Measurements from ENCODE around the gene AOPEP. TPM values are rescaled to one million over a fixed set of nuclear protein-coding genes. Genes with fewer than 3 reads are reported as not detected.

Gene AOPEP
- total RNA-seq, 1 experiment from 2014 or later: 55.5 TPM

DNA sequence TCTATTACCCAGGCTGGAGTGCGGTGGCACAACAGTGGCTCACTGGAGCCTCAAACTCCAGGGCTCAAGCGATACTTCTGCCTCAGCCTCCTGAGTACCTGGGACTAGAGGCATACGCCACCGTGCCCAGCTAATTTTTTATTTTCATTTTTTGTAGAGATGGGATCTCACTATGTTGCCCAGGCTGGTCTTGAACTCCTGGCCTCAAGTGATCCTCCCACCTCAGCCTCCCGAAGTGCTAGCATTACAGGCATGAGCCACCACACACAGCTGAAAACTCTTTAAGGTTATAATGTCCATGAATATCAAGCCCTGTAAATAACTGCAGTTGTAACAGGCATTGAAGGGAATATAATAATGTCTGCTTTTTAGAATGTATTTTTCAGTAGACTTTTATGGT, 271.2 kb downstream of the AOPEP start:
- in situ Hi-C loops (cut with HindIII; ENCODE audit: low pct_unique_long_range_greater_than_20kb, low sequenced_read_pairs): no loop called here
- DNase-seq (ENCODE audit: low read depth): no peak

GRCh38 chr9:94999832-95000231, 273.3 kb downstream of the AOPEP start:
- in situ Hi-C loops (cut with HindIII; ENCODE audit: low pct_unique_long_range_greater_than_20kb, low sequenced_read_pairs): no loop called here
- no peak for DNase-seq (ENCODE audit: low read depth)

DNA sequence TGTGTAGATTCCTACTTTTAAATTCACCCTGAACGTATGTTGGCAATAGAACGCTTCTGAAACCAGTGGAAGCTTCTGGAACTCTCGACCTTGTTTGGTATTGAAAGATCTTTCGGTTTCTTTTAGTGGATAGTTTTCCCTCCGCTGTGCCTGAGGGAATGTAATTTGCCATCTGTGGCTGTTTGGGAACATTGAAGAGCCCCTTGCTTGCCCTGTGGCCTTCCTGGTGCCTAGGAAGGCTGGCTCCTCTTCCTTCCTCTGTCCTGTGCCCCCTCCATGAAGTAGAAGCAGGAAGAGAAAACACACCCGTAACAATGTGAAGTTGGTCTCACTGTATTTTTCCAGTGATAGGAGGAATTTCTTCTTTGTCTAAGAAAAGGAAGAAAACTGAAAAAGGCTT, 274.3 kb downstream of the AOPEP start:
- in situ Hi-C loops (cut with HindIII; ENCODE audit: low pct_unique_long_range_greater_than_20kb, low sequenced_read_pairs): no loop called here
- DNase-seq (ENCODE audit: low read depth): no peak

DNA sequence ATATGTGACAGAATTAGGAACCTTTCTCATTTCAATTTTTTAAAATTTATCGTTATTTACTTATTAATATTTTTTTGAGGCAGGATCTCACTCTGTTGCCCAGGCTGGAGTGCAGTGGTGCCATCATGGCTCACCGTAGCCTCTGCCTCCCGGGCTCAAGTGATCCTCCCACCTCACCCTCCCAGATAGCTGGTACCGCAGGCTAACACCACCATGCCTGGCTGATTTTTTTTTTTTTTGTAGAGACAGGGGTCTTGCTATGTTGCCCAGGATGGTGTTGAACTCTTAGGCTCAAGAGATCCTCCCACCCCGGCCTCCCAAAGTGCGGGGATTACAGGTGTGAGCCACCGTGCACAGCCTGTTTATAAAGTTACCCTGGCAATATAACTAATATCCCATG, 275.2 kb downstream of the AOPEP start:
- no peak for DNase-seq (ENCODE audit: low read depth)
- in situ Hi-C loops (cut with HindIII; ENCODE audit: low pct_unique_long_range_greater_than_20kb, low sequenced_read_pairs): no loop called here

DNA sequence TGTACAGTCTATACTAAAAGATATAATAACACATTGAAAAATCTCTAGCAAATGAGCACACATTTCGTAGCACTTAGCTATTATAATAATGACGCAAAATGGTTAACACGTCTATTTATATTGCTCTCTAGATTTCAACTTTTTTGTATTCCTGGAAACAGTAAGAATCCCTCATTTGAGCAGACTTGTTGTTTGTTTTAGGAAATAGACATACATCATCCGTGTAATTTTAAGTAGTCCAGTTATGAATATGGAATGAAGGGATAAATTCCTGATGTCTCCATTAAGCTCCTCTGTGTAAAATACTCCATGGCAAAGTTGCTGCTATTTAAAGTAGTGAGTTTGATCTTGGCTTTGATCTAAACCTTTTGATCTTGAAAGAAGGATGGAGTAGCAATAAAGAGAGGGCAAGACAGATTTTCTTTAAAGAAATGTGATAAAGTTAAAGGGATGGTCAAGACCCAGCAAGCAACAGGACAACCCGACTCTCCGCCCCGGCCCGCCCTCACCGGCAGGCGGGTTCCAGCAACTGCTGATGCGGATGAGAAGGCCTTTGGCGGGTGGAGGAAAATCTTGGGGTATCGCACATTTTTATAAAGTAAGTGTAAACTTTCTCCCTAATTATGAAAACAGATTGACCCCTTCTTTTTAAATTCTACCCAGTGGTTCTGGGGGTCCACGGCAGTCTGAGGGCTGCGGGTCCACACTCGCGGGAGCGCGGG, 277.4 kb downstream of the AOPEP start:
- peak; percentile 68 for DNase-seq (ENCODE audit: low read depth)
- in situ Hi-C loops (cut with HindIII; ENCODE audit: low pct_unique_long_range_greater_than_20kb, low sequenced_read_pairs): no loop called here

- in situ Hi-C loops (cut with HindIII; ENCODE audit: low pct_unique_long_range_greater_than_20kb, low sequenced_read_pairs): no loop called here
- DNase-seq (ENCODE audit: low read depth): peak; percentile 64
These were observed 278.1 kb downstream of the AOPEP start for GRCh38 chr9:95004411-95005277.

DNA sequence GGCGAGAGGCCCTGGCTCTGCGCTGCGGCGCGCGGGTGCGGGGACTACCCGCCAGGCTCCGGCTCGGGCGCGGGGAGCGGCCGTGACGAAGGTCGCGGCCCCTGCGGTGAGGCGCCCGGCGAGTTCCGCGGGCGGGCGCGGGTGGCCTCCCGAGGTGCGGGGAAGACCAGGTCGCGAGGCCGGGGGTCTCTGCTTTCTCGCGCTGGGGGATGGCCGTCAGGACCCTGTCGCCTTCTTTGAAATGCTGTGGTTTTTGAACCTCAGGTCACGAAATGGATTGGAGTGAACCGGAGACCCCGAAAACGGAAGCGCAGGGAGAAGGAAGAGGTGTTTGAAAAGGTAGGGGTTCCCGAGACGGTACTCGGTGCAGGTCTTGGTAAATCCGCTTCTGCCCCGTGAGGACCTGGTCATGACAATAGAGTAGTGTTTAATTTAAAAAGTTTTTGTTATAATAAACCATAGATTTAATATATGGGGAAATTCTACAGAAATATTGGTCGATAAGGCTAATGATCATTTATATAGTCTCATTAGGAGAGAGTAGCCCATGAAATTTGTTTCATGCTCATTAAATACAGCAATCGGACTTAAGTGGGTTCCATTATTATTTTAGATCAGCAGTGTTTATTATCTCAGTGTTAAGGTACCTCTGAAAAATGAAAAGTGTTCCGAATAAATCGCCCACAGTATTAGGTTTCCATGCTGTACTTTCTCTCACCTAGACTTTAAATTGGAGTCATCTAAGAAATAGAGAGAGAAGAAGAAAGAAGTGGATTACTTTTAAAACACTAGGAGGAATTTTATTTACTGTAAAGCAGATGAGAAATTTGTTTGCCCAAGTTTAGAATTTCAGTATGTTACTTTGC, 279.0 kb downstream of the AOPEP start:
- in situ Hi-C loops (cut with HindIII; ENCODE audit: low pct_unique_long_range_greater_than_20kb, low sequenced_read_pairs): no loop called here
- DNase-seq (ENCODE audit: low read depth): peak; percentile 39

DNA sequence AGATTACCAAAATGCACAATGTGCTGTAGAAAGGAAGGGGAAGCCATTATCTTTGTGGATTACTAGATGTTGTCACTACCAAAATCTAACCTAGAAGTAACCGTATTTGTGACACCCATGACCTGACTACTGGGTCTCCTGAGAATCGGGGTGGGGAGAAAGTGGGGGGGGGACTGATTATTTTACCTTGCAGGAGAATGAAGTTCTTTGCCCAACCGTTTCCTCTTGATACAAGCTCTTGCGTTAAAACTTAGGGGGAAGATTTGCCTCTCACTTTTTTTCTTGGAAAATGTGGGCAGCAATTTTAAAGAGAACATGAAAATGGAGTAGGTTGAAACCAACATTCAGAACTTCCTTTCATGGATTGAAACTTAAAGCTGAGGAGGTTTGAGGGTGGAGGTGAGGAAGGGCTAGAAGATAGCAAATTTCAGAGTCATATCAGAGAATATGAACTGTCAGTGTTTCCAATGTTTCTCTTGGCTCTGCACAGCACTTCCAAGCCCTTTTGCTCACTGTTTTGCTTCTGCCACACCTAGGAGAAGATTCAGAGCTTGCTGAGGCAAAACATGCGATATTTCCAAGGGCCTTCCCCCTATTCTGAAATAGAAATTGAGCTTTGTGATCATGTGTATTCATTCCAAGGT, 280.8 kb downstream of the AOPEP start:
- in situ Hi-C loops (cut with HindIII; ENCODE audit: low pct_unique_long_range_greater_than_20kb, low sequenced_read_pairs): no loop called here
- peak; percentile 75 for DNase-seq (ENCODE audit: low read depth)

DNA sequence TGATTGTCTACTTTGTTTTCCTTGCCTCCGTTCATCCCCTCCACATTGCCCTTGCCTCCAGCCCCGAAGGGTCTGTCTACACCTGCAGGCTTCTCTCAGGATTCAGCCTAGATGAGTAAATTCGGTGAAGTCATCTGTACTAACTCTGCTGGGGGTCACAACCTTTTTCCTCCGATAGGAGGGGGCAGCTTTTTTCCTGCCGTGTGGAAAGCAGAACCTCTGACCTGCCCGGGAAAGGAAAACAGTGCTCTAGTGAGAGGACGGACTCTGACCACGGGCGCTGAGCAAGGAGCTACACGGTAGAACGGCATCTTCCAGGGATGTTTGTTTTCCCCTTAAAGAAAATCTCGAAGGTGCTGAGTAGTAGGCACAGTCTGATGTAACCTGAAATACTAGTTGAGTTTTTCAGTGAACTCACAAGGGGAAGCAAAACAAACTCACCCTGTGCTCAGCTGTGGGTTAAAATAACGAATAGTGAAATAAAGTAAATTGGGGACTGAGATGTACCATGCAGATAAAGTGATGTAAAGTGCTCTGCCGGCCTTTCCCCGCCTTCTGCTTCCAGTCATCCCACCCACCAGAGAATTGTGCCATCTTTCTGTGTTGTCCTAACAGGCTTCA, 281.8 kb downstream of the AOPEP start:
- peak; percentile 83 for DNase-seq (ENCODE audit: low read depth)
- in situ Hi-C loops (cut with HindIII; ENCODE audit: low pct_unique_long_range_greater_than_20kb, low sequenced_read_pairs): no loop called here

- in situ Hi-C loops (cut with HindIII; ENCODE audit: low pct_unique_long_range_greater_than_20kb, low sequenced_read_pairs): no loop called here
- DNase-seq (ENCODE audit: low read depth): peak; percentile 74
These were observed 283.0 kb downstream of the AOPEP start for GRCh38 chr9:95009459-95009858.

DNA sequence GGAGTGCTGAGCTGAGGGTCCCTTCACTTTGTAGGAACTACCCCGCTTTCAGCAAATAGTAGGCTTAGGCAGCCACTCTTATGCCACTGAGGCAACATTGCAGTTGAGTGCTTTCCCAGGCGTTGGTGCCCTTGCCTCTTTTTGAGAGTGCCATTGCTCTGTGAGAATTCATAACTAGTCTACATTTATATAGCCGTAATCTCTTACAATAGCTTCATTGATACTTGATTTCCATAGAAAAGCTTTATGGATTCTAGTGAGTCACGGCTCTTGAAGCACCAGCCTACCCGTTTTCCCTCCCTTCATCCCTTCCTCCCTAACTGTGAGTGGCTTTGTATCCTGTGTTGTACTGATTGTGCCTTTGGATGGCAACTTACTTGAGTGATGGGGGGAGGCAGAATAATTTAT, 283.9 kb downstream of the AOPEP start:
- DNase-seq (ENCODE audit: low read depth): no peak
- in situ Hi-C loops (cut with HindIII; ENCODE audit: low pct_unique_long_range_greater_than_20kb, low sequenced_read_pairs): no loop called here

DNA sequence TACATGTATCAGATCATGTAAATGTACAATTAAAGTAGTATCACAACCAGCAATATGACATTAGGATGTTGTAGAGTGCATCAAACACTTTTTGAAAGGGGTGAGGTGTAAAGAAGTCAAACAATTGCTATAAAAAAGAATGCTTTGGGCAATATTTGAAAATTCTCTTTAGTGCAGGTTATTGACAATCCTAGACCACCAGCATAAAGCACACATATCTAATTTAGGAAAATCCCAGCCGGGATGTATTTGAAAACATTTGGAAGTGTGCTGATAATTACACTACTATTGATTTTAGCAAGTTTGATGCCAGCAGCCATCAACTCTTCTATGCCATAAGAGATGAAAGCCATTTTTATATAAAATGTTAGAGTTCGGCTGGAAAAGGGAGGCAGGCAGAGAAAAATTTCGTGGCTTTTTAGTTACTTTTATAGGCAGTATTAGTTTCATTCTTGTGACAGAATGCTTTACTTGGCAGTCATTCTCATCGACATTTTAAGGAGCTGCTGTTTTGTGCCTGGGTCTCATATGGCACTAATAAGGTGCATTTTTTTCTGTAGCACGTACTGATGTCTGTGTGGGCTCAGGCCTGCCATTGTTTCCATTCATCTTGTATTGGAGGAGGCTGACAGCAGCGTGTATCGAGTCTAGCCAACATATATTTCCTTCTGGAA, 285.7 kb downstream of the AOPEP start:
- in situ Hi-C loops (cut with HindIII; ENCODE audit: low pct_unique_long_range_greater_than_20kb, low sequenced_read_pairs): no loop called here
- no peak for DNase-seq (ENCODE audit: low read depth)

- in situ Hi-C loops (cut with HindIII; ENCODE audit: low pct_unique_long_range_greater_than_20kb, low sequenced_read_pairs): no loop called here
- no peak for DNase-seq (ENCODE audit: low read depth)
These were observed 286.4 kb downstream of the AOPEP start for GRCh38 chr9:95012902-95013301.

DNA sequence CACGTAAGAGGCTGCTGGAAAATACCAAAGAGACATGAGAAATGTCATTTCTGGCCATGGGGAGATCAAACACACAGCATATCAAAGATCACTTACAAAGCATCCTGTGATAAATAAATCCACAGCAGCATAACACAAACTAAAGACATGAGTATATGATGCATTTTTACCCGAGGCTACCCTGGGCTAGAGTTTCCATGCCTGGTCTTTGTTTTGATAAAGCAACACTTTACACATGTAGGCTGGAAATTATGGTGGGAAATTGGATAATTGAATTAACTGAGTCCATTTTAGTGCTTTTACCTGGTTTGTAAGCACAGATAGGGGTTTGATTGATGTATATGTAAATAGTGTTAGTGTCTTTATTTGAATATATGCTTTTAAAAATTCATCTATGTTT, 288.4 kb downstream of the AOPEP start:
- no peak for DNase-seq (ENCODE audit: low read depth)
- in situ Hi-C loops (cut with HindIII; ENCODE audit: low pct_unique_long_range_greater_than_20kb, low sequenced_read_pairs): no loop called here

DNA sequence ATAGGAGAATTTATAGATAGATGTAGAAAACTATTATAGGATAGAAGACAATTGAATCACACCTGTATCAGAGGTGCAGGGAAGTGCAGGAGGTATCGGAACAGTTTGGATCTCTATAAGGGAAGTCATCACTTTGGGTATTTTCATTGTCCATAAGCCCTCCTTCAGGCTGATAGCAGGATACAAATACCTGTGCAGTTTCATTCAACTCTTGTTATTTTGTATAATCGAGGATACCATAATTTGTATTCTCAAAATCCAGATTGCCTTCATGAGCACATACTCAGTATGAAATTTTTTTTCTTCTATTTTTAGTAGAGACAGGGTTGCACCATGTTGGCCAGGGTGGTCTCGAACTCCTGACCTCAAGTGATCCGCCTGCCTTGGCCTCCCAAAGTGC, 289.1 kb downstream of the AOPEP start:
- in situ Hi-C loops (cut with HindIII; ENCODE audit: low pct_unique_long_range_greater_than_20kb, low sequenced_read_pairs): no loop called here
- DNase-seq (ENCODE audit: low read depth): no peak

GRCh38 chr9:95017062-95017461, 290.6 kb downstream of the AOPEP start:
- in situ Hi-C loops (cut with HindIII; ENCODE audit: low pct_unique_long_range_greater_than_20kb, low sequenced_read_pairs): no loop called here
- no peak for DNase-seq (ENCODE audit: low read depth)

- no peak for DNase-seq (ENCODE audit: low read depth)
- in situ Hi-C loops (cut with HindIII; ENCODE audit: low pct_unique_long_range_greater_than_20kb, low sequenced_read_pairs): no loop called here
These were observed 291.2 kb downstream of the AOPEP start for GRCh38 chr9:95017661-95018060.
